Fibroblast of peridontal ligament (primary cell): Measurements from ENCODE around the gene SEC16A.
"Not testable (repeated sequence)": the region's sequence is repeated elsewhere in the genome, so short reads cannot be mapped to it uniquely, and the experiment has no call there.

Source experiments
- DNase-seq: peaks from one replicate; pipeline ENCODE4 v3.0.0-alpha.2; 2010; ENCODE audit errors: extremely low read depth

Gene SEC16A

GRCh38 chr9:136419092-136419420 lies 63.8 kb downstream of the SEC16A start:
- DNase-seq: no peak

GRCh38 chr9:136418182-136419091 lies 64.4 kb downstream of the SEC16A start:
- DNase-seq: no peak

- DNase-seq: no peak
Observed at GRCh38 chr9:136416914-136417313, 65.9 kb downstream of the SEC16A start.

GRCh38 chr9:136416427-136416826 lies 66.4 kb downstream of the SEC16A start:
- DNase-seq: no peak

GRCh38 chr9:136412962-136413361 lies 69.9 kb downstream of the SEC16A start:
- DNase-seq: no peak

GRCh38 chr9:136411378-136411777 lies 71.5 kb downstream of the SEC16A start:
- DNase-seq: no peak

- peak; percentile 79 for DNase-seq
Observed at GRCh38 chr9:136410500-136411287, 72.1 kb downstream of the SEC16A start, which contains the start of the genes ENTR1 and PMPCA. TSS of gene ENTR1 (minus strand) at chr9:136410614. CDS start at chr9:136410397, 217 bp downstream. TSS of gene PMPCA (plus strand) at chr9:136410658. CDS start at chr9:136410669, 11 bp downstream.

GRCh38 chr9:136409557-136410455 lies 73.0 kb downstream of the SEC16A start:
- peak; percentile 22 for DNase-seq

- no peak for DNase-seq
Observed at GRCh38 chr9:136407911-136408310, 74.9 kb downstream of the SEC16A start.

- not testable (repeated sequence) for DNase-seq
Observed at GRCh38 chr9:136407061-136407460, 75.8 kb downstream of the SEC16A start.

GRCh38 chr9:136405904-136406303 lies 76.9 kb downstream of the SEC16A start:
- not testable (repeated sequence) for DNase-seq

GRCh38 chr9:136405481-136405880 lies 77.4 kb downstream of the SEC16A start:
- no peak for DNase-seq

GRCh38 chr9:136404801-136405136 lies 78.1 kb downstream of the SEC16A start:
- no peak for DNase-seq

GRCh38 chr9:136403915-136404800 lies 78.7 kb downstream of the SEC16A start:
- no peak for DNase-seq

- DNase-seq: no peak
Observed at GRCh38 chr9:136403538-136403914, 79.3 kb downstream of the SEC16A start.

GRCh38 chr9:136402067-136402466 lies 80.8 kb downstream of the SEC16A start:
- DNase-seq: no peak

GRCh38 chr9:136401173-136401922 lies 81.5 kb downstream of the SEC16A start:
- DNase-seq: no peak

GRCh38 chr9:136400038-136400834 lies 82.6 kb downstream of the SEC16A start, which contains the start of gene SNAPC4:
TSS of gene SNAPC4 (minus strand) at chr9:136400170. CDS start at chr9:136398428, 1,742 bp downstream.
- DNase-seq: peak; percentile 69
